GM19468 (cell line): ENCODE measurements around the gene CERS5.
"Not testable (repeated sequence)": the region's sequence is repeated elsewhere in the genome, so short reads cannot be mapped to it uniquely, and the experiment has no call there.

Source experiments
- ATAC-seq: cut with Tn5 transposase; IDR thresholded peaks from one replicate; pipeline ENCODE4 v1.9.1; 2021; ENCODE audit warnings: mild to moderate bottlenecking, moderate library complexity, moderate number of reproducible peaks; ENCODE audit not compliant: unreplicated experiment; ENCODE audit errors: extremely low read depth

The CERS5 gene

DNA sequence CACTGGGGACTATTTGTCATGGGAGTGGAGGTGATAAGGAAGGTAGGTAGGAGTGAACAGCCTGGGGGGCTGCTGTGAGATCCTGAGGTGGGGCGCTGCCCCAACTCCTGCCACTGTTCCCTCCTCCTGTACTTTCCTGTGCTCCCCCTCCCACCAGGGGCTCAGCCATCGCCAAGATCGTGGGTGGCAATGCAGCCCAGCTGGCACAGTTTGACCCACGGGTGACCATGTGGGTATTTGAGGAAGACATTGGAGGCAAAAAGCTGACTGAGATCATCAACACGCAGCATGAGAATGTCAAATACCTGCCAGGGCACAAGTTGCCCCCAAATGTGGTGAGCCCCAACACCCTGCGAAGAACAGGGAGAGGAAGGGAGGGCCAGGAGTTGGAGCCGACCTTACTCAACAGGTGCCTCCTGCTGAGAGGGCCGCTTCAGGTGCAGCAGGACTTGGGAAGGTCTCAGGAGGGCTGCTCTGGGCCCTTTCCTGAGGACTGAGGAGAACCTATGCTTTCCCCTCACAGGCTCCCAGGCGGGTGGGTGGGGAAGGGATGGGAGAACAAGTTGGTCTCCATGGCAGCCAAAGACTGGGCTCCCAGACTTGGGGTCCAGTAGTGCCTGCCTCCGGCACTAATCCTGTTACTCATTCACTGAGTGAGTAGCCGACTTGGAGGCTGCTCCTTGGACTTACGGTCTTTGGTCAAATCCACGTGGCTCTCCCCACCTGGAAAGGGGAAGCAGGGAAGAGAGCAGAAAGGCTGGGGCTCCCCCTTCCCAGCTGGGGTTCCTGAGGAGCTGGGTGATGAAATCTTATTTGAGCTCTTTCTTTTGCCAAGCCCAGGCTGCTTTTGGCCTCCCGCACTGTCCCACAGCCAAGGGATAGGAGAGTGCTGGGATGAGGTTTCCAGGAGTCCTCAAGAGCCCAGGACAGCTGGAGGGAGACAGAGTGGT is 62.5 kb downstream of the CERS5 start:
- ATAC-seq: no peak

DNA sequence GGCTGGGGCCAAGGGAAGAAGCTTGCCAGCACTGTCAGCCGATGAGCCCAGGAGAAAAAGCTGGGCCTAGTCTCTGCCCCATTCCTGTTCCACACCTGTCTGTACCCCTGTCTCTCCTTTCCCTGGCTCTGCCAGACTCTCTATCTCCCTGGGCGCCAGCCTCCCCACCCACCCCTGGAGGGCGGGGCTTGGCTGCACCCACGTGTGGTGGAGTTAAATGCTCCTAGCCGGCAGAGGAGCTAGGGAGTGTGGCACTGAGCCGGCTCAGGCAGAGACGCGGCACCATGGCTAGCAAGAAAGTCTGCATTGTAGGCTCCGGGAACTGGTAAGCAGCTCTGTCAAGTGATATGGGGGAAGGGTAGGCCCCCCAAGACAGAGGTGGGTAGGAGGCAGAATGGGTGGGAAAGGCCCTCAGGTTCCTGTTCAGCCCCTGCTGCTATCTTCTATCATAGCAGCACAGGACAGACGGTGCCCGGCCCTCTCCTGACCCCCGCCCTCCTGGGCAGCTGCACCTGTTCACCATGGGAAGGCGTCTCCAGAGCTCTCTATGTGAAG is 63.3 kb downstream of the CERS5 start, which contains the start of gene GPD1:
TSS of gene GPD1 (plus strand) at position 242 of the 555 bp plus-strand sequence. CDS start at position 285, 43 bp downstream.
- no peak for ATAC-seq

DNA sequence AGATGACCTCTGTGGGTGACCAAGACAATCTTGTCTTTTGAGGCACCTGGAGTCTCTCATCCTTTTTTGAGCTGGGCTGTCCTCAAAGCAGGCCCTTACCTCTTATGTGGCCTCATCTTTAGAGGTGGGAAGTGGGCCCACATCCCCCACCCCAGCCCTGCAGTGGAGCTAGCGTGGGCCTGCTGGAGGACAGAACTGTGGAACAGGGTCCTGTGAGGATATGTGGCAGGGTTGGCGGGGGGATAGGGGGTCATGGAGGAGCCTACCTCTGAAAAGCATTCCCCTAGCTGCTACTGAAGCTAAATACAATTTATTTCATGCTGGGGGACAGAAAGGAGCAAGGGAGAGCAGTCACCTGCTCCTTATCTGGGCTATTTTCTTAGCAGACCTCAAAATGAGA is 63.8 kb downstream of the CERS5 start:
- no peak for ATAC-seq

DNA sequence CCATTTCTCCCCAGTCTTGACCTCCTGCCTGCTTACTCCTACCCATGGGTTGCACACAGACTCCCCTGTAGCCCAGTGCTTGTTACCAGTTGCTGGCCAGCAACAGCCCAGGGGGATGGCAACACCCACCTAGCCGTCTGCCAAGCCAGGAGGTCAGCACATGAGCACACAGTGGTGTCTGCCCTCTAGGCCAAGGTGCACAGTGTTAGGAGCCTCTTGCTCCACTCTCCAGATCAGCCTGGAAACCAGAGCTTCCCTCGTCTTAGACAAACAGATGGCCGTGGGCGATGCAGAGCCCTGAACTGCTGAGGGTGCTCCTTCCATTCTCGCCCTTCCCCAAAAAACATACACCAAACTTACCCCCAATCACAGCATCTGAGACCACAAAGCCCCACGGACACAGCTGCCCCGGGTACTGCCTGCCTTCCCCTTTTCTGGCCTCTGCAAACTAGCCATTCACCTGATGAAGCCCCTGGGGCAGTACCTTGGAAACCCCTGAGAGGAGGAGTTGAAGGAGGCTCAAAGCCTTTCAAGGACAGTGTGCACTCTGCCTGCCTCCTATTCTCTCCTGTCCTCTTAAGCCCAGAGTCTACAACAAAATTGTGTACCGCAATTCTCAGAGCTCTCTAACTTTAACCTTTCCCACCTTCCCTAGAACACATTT is 64.4 kb downstream of the CERS5 start:
- ATAC-seq: no peak

DNA sequence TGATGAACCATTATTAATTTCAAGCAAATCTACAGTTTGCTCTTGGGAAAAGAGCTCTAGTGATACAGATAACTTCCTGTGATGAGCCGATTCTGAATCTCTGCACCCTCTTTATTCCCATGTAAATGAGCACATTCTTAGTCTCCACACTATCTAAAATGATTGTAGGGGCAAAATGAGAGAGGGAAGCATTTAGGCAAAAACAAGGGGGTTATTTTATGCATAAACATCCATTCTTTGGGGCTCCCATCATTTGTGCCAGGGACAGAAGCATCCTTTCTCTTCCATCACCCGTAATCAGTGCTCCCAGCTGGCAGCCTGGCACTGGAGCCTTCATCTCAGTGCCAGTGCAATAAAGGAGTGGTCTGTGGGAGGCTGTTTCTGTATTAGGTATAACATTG is 65.0 kb downstream of the CERS5 start:
- ATAC-seq: no peak

DNA sequence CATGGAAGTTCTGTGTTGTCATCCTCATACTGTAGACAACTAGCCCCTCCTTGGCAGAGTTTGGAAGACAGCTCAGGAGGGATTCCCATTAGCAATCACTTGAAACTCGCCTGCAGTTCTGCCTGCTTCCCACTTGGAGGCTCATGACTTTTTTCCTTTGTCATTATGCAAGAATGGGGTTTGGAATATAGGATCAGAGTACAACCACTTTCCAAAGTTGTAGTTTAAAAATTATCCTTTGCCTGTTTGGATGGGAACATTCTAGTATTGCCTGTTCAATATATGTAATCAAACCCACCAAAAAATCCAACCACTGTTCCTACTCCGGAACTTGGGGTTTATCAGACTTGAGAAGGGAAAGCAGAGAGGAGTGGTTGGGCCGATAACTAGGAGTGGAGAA is 65.5 kb downstream of the CERS5 start:
- ATAC-seq: no peak

DNA sequence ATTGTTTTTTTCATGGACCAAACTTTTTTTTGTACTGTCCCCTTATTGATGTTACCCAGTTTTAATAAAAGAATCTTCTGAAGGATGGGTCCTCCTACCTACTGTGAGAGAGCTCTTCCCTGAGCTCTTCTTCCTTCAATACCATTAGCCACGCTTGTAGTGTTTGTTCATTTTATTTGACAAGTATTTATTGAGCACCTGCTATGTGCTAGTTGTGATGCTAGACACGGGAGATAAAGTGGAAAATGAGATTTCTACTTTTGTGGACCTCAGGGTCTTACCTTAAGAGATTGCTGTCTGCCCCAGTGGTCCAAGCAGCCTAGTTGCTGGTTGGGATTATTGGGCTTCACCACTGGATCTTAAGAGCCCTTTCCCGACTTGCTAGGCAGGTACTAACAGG is 66.6 kb downstream of the CERS5 start:
- ATAC-seq: no peak

DNA sequence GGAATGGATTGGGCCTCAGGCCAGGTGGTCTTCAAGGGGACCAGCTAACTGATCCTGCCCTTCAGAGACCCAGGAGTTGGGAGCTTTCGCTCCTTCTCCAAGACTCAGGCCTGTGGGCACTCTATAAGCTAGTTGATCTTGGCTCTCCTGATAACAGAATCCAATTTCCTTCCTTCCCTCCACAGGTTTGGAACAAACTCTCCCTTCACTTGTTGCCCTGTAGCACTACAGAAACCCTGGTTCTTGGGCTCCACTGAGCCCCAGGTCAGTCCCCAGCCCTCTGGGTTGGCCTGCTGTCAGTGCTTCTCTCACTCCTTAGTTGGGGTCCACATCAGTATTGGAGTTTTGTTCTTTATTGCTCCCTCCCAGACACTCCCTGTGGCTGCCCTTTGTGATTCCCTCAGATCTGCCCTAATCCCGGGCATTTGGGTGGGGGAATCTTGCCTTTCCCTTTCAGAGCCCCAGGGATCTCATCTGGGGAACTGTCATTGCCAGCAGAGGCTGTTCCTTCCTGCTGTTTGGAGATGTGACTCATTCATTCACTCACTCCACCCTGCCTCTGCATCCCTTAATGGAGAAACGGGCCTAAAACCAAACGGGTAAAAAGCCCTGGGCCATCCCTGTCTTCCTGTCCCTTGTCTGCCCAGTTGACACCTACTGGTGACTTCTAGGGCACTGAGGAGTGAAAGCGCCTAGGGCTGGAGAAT is 67.7 kb downstream of the CERS5 start:
- ATAC-seq: no peak

DNA sequence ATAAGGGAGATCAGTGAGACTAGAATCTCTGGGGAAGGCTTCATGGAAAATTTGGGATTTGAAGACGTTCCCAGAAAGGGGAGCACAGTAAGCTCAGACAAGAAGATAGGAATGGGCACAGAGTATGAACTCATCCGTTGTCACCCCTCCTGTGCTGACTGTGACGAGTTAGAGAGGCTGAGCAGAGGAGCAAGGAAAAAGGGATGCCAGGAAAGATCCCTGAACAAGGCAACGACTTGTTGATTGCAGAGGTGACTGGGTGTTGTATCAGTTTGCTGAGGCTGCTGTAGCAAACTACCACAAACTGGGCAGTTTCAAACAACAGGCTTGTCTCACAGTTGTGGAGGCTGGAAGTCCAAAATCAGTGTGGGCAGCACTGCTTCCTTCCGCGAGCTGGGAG is 69.2 kb downstream of the CERS5 start:
- ATAC-seq: no peak

DNA sequence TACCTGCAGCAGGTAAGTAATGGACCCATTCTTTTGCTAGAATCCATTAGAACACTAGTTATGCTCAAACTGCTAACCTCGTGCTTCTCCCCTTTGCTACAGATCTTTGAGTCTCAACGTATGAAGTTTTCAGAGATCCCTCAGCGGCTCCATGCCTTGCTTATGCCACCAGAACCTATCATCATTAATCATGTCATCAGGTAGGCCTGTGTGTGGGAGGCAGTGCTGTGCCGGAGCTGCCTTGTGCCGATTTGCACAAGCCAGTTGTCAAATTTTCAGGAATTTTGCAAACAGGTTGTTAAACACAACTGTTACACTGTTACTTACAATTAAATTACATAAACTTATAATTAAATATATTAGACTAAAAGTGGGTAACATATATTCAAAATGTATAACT is 76.8 kb downstream of the CERS5 start:
- no peak for ATAC-seq

DNA sequence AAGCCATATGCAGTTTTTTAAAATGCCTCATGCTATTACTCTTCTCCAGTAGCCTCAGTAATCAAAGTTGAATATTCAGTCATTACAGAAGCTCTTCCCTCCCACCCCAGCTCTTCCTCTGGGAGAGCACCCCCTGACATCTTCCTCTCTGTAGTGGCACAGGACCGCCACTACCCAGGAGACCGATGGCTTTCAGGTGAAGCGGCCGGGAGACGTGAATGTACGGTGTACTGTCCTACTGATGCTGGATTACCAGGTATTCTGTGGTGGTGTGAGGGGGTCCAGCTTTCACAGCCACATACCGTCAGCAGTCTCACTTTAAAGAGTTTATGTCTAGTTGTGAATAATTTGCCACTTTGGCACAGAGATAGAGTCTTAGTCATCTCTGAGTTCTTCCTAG is 77.4 kb downstream of the CERS5 start:
- no peak for ATAC-seq

DNA sequence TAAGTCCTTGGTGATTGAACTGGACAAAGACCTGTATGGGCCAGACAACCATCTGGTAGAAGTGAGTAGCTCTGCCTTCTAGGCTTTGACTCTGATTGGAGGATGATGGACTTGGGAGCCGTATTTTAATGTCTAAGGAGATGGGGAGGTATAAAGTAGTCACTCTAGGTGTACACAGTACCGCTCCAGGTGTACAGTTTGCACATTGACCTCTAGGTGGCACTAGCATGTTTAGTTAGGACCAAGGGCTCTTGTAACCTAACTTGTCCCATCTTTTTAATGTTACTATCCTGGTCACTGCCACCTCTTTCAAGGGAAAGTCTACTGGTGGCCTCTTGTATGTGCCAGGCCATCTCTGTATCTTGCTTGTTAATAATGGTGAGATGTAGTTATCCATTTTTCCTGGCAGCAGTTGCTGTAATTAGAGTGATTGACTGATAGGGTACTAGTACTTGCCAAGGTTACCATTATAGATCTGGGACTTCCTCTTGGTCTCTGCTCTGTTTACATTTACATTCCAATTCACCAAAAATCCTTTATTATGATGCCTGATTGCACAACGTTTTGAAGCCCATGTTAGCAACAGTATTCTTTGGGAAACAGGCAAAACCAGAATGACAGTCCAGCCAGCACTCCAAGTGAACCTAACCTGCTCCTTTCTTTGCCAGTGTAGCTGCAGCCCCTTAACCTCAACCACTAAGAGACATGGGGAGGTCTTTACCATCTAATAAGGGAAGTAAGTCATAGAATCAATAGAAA is 78.4 kb downstream of the CERS5 start:
- ATAC-seq: no peak

DNA sequence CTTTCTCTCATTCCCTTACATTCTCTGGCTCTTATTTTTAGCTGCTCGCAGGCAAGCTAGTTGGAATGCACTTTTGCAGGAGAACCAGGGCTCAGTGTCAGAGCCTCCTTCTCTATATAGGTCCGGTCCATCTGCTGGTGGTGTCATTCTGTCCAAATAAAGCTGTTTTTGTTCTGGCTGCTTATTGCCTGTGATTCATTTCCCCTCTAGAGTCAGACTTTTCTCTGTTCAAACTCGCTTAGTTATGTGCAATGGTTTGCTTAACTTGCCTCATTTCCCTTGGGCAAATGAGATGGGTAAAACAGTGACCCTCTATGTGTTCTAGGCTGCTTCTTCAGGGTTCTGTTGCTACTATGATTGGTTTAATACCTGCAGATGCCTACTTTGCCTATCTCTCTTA is 79.2 kb downstream of the CERS5 start:
- ATAC-seq: no peak

DNA sequence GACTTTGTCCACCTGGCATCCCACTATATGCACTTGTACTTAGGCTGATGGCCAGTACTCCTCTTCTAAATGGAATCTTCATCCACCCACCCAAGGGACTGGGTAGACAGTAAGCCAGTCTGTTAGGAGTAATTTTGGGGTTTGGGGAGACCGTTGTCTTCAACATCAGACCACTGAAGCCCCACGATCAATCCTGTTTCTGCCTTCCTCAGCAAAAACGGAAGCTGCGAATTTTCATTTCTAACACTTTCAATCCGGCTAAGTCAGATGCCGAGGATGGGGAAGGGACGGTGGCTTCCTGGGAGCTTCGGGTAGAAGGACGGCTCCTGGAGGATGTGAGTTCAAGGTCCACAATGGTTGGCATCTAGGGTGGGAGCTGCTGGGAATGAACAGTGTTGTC is 80.0 kb downstream of the CERS5 start:
- no peak for ATAC-seq

DNA sequence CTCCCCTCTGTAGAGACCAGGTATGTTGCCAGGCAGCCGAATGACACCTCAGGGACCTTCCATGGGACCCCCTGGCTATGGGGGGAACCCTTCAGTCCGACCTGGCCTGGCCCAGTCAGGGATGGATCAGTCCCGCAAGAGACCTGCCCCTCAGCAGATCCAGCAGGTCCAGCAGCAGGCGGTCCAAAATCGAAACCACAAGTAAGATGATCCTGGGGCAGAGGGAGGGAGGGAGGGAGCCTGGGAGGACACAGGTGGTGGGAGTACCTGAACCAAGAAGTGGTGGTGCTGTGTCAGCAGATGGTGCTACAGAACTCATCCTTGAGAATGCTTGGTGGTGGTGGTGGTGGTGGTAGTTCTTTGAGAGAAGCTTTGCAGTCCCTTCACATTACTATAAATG is 81.0 kb downstream of the CERS5 start:
- no peak for ATAC-seq

DNA sequence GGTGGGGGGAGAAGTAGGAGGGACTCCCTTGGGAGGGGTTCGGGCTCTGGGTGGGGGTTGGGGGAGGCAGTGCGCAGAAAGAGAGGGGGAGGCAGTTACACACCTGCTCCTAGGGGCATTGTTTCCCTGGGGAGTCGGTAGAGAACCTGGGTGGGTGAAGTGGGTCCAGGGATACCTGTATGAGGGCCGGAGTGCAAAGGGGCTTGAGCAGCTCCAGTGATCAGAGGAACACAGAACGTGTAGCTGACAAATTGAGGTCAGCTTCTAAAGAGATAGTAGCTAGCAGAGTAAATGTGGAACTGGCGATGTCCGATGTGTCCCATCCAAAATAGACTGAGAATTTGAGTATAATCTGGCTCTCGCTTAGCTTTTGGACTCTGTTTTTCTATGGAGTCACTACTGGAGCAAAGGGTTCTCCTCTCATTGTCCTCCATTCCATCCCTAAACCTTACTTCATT is 81.5 kb downstream of the CERS5 start:
- no peak for ATAC-seq

DNA sequence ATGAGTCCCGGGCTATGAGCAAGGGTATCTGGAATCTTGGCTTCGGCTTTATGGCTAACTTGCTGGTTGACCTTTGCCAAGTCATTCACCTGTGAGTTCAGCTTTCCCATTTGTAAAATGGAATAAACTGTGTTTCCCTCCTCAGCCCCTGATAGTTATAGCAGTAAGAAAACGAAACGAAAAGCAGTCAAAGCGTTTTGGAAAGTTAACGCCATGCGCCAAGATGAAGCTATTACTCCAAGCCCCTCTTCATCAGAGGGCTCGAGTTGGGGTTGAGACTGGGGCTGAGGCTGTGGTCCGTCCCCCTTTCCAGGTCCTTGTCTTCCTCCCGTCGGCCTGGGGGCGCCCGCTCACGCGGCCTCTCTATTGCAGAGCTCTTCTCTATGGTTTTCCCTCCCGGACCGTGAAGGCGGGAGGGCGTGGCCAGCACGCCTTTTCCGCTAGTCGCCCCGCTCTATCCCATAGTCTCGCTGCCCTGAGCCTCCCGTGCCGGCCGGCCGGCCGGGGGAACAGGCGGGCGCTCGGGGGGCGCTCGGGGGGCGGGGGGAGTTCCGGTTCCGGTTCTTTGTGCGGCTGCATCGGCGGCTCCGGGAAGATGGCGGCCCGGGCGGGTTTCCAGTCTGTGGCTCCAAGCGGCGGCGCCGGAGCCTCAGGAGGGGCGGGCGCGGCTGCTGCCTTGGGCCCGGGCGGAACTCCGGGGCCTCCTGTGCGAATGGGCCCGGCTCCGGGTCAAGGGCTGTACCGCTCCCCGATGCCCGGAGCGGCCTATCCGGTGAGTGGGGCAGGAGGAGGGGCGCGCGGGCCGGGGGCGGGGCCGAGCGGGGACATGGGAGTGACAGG is 82.2 kb downstream of the CERS5 start, which contains the start of gene SMARCD1:
TSS of gene SMARCD1 (plus strand) at position 568 of the 840 bp plus-strand sequence. CDS start at position 596, 28 bp downstream.
- peak; percentile 47 for ATAC-seq

DNA sequence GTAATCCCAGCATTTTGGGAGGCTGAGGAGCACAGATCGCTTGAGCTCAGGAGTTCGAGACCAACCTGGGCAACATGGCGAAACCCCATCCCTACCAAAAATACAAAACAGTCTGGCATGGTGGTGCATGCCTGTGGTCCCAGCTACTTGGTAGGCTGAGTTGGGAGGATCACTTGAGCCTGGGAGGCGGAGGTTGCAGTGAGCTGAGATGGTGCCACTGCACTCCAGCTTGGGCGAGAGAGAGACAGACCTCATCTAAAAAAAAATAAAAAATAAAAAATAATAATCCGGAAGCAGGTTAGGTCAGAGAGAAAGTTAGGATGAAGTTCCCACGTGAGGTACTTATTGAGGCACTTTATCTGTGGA is 82.8 kb downstream of the CERS5 start:
- ATAC-seq: not testable (repeated sequence)

DNA sequence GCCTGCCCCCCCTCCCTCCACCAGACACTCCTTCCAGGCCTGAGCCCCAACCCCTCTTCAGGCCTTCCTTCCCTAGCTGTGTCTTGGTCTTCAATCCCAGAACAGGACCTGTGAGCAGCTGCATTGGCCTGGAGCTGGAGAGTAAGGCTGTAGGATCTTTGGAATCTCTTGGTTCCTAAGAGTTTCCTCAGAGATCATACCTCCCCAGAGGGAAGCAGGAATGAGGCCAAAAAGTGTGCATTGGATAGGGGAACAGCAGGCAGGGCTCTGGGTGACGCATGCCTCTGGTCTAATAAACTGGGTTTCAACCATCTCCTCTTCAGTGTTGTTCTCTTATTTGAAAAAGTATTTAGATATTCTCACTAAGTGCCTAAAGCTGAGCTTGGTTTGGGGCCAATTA is 83.9 kb downstream of the CERS5 start:
- ATAC-seq: no peak
